ENCODE measurements around the gene ATRN.
"Not testable (repeated sequence)": the region's sequence is repeated elsewhere in the genome, so short reads cannot be mapped to it uniquely, and the experiment has no call there.

Gene ATRN

DNA sequence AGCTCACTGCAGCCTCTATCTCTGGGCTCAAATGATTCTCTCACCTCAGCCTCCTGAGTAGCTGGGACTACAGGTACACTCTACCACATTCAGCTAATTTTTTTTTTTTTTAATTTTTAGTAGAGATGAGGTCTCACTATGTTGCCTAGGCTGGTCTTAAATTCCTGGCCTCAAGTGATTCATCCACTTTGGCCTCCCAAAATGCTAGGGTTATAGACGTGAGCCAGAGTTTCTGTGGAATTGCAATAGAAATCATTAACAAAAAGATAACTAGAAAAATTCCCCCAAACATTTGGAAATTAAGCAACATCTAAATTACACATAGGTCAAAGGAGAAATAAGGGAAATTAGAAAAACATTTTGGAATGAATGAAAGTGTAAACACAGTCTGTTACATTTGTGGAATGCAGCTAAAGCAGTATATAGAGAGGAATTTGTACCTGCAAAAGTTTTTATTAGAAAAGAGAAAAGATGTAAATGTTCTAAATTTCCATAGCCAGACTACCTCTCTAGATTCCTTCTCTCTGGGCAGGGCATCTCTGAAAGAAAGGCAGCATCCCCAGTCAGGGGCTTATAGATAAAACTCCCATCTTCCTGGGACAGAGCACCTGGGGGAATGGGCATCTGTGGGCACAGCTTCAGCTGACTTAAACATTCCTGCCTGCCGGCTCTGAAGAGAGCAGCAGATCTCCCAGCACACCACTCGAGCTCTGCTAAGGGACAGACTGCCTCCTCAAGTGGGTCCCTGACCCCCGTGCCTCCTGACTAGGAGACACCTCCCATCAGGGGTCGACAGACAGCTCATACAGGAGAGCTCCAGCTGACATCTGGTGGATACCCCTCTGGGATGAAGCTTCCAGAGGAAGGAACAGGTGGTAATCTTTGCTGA is 51.3 kb downstream of the ATRN start:
- no peak for DNase-seq

DNA sequence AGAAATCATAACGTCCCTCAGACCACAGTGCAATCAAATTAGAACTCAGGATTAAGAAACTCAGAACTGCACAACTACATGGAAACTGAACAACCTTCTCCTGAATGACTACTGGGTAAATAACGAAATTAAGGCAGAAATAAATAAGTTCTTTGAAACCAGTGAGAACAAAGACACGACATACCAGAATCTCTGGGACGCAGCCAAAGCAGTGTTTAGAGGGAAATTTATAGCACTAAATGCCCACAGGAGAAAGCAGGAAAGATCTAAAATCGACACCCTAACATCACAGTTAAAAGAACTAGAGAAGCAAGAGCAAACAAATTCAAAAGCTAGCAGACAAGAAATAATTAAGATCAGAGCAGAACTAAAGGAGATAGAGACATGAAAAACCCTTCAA is 53.9 kb downstream of the ATRN start:
- not testable (repeated sequence) for DNase-seq

DNA sequence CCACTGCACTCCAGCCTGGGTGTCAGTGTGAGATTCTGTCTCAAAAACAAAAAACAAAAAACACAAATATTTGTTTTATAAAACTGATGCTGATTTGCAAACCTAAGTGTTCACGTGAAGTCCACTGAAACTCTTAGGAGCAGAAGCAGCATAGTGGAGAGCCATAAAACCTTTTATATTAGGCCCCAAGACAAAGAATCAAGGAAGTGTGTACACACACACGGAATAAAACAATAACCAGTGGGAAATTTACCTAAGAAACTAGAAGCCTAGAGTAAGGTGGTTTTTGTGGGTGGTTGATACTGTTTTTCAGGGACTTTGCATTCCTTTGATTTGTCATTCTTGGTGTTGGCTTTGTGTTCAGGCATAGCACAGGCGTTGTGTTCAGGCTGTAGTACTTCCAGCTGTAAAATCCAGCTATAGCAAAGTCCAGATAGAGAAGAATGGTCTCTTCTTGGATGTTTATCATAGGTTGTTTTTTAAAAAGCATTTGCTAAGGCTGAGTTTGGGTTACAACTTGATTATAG is 61.3 kb downstream of the ATRN start:
- DNase-seq: no peak

DNA sequence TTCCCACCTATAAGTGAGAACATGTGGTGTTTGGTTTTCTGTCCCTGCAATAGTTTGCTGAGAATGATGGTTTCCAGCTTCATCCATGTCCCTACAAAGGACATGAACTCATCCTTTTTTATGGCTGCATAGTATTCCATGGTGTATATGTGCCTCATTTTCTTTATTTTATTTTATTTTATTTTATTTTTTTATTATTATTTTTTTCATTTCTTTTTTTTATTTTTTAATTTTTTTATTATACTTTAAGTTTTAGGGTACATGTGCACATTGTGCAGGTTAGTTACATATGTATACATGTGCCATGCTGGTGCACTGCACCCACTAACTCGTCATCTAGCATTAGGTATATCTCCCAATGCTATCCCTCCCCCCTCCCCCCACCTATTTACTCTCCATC is 66.9 kb downstream of the ATRN start:
- DNase-seq: not testable (repeated sequence)

DNA sequence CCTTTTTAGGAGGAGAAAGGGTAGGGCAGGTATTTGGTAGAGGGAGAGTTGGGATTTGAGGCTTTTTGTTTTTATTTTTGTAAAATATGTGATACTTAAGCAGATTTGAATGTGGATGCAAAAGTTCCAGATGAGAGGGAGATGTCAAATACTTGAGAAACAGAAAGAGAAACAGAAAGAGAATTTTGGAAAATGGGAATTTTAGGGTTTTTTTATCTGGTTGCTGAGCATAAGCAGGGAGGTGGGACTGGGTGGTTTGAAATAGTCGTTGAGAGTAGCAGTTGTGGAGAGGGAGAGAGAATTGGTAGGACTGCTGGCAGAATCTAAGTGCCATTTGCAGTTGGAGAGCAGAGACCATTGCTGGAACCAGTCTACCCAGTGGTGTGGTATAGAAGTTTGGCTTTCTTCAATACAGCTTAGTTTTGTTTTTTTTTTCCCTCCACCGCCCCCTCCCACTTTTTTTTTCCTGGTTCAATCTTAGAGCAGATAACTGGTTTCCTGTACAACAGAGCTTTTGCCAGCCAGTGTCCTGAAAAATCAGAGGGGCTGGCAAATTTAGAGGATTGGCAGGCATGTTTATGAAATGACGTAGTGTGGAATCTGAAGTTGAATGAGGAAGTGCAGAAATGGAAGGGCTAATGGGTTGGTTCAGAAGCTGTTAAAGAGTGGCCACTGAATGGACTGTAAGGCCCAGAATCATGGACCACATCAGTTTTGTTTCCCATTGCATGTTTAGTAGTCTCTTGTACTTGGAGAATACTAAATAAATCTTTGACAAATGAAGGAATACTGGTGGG is 68.7 kb downstream of the ATRN start:
- DNase-seq: no peak

DNA sequence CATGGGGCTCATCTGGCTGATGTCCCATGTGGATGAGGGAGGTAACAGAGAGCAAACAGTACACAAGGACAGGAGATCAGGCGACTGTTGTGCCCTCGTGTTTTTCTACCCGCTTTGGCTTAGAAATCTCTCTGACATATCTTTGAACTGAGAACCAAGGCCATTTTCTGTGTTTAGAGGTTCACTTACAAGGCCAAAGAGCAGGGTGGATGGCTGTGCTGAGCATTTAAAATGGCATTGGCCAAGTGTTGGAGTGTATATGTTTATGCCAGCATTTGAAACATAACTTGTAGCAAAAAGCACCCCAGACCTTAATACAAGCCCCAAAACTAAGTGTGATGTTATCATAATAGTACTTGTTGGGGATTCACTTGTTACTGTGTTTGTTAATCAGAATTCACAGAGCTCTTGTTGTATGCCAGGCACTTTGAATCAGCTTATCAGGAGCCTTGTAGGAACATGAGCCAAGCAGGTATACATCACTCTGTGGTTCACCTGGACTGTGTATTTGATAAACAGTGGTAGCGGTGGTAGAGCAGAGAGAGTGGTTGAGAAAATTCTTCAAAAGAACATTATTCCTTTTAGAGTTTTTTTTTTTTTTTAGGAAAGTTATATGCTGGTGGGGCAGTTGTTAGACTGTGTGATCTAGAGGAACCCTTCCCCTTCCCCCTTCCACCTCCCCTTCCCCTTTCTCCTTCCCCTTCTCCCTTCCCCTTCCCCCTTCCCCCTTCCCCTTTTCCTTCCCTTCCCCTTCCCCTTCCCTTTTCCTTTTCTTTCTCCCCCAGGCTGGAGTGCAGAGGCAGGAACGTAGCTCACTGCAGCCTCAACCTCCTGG is 71.3 kb downstream of the ATRN start:
- DNase-seq: no peak

DNA sequence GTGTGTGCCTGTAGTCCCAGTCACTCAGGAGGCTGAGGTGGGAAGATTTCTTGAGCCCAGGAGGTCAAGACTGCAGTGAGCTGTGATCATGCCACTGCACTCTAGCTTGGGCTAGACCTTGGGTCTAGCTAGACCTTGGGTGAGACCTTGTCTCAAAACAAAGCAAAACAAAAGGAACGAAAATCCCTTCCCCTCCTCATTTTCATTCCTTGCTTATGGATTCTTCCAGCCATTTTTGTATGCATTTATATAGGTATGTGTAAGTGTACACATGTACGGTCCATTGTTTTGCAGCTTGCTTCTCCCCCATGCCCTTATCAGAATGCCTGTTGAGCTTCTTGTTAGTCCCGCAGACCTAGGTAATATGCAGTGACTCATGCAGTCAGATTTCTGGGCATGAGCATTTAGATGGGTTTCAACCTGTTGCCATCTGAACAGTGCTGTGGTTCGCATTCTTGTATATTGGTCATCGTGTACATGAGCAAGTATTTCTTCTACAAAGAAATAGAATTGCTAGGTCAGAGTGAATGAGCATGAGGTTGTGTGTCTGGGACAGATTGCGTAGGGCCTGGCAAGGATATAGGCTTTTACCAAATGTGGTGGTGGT is 73.2 kb downstream of the ATRN start:
- DNase-seq: no peak

DNA sequence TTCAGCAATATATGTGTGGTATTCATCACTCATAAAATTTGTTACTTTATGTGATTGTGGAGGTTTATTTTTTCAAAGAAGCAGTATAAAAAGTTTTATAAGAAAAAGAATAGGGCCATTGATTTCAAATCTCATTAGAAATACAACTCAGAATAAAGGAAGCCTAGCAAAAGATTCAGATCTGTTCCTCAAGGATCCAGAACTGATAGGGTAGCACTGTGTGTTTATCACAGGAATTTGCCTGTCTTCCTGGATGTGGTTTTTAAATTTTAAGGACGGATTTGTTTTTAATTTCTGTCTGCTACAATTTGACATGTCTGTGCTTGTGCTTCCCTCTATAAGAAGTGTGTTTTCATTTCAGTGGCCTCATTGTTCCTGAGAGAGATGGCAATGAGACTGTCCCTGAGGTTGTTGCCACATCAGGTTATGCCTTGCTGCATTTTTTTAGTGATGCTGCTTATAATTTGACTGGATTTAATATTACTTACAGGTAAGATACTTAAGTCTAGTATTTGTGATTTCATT is 74.6 kb downstream of the ATRN start:
- DNase-seq: no peak

DNA sequence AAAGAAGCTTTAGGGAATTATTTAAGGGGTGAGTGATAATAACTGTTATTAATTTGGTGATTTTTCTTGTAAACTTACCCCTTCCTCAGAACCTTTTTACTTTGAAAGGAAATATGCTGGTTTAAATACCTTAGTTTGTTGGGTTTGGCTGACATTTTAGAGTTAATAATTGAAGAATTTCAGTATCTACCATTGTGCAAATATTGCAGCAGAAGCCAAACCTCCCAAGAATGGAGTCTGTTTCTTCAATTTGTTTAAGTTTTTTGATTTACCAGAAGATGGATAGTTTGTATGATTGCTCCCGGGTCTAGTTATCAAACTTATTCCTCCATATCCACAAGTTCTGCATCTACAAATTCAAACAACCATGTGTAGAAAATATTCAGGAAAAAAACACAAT is 77.1 kb downstream of the ATRN start:
- DNase-seq: no peak

DNA sequence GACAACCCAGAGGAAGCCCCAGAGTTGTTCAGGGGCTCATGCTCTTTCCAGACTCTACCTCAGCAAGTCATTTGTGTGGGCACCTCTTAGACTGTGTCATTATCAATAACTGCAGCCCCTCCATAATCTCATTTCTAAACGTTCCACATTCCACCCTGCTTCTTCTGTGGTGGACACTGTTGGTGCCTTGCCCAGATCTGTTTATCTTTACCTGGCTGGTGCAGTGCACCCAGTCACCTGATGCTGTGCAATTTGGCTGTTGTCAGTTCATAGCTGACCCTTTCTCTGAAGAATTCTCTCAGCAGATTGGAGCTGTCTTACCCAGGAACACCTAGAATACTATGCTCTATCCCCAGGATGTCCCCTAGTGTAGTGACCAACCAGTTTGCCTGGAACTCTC is 80.0 kb downstream of the ATRN start:
- no peak for DNase-seq

DNA sequence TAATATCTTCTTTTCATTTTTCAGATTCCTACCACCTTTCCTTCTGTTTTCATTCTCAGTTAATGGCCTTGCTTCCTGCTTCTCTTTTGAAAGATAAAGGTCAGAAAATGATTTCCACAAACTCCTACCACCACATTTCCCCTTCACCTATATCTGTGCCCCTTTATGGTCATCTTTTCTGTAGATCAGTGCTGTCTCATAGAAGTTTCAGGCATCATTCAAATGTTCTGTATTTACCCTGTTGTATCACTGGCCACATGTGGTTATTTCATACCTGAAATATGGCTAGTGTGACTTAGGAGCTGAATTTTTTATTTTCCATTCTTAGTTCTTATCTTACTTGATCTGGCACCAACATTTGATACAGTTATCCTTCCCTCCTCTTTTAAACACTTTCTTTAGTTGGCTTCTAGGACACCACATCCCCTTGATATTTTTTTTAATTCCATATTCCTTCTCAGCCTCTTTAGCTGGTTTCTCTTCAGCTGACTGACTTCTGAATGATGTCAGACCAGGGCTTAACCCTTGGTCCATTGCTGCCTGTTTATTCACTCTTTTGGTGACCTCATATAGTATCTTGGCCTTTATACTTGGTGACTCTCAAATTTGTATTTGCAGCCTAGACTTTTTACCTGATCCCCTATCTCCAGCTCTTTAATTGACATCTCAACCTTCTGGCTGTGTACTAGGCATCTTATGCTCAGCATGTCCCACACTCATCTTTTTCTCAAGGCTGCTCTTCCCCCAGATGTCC is 81.0 kb downstream of the ATRN start:
- no peak for DNase-seq

DNA sequence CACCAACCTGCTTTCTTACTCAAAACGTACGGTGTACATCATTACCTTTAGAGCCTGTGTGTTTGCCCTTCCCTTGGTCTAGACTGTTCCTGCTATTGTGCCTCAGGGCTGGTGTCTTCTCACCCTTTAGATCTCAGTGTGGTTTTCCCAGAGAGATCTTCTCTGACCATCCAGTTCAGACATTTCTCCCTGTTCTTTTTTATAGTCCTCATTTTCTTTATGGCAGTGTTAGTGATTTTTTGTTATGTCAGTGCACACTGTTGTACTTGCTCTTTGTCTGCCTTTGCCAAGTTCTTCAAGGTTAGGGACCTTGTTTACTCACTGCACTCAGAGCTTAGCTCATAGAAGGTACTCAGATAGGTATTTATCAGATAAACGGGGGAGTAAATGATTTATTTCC is 82.8 kb downstream of the ATRN start:
- no peak for DNase-seq

DNA sequence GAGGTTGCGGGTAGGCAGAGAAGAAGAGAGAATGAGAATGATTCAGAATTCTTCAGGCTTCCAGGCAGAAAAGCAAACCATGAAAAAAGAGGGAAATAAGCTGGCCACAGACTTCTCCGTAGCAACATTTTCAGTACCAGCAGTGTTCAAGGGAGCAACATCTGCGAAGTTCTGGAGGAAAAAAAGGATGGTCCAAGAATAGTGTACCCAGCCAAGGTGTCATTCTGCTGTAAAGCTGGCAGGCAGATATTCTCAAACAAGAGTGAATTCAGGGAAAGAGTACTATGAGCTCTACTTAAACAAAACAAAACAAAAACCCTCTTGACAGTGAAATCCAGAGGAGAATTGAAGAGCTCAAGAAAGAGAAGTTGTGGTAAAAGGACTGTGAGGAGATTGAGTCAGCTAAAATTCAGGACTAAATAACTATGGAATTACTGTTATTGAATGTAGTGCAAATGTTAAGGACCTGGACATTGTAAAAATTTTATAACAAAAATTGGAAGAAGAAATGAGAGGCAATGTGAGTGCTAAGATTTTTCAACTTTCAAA is 86.5 kb downstream of the ATRN start:
- peak; percentile 4 to 48 for DNase-seq

DNA sequence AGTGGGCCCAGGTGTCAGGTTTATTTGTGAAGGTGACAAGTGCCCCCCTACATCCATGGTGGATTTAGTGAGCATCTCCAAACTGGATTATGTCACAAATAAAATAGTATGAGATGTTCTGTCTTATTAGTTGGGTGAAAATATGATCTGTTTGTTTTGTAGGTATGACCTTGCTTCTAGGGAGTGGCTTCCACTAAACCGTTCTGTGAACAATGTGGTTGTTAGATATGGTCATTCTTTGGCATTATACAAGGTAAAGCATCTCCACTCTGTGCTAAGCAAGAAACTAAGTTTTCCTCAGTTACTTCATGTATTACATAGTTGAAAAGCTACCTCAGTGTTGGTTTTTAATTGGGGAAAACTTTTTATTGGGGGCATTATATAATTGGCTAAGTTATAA is 88.4 kb downstream of the ATRN start:
- DNase-seq: no peak

DNA sequence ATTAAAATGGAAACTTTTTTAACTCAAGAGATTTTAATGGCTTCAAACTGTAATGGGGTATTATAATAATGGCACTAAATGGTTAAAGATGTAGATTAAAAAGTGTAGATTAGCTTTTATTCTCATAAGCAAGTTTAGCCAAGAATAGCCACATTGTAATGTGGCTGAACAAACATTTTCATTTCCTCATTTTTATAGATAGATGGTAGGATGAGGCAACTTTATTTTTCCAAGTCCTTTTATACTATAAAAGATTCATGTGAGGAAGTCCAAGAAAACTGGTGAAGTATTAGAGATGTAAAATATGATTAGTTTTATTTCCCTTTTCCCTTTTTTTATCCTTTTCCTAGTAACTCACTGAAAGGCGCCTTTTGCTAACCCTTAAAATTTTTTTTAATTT is 88.8 kb downstream of the ATRN start:
- DNase-seq: peak in 1 of 2 donors; percentile 61

DNA sequence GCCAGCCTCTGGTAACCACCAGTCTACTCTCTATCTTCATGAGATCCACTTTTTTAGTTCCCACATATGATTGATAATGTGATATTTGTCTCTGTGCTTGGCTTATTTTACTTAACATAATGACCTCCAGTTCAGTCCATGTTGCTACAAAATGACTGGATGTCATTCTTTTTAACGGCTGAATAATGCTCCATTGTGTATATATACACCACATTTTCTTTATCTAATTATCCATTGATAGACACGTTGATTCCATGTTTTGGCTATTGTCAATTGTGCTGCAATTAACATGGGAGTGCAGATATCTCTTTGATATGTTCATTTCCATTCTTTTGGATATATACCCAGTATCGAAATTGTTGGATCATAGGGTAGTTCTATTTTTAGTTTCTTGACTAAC is 89.3 kb downstream of the ATRN start:
- DNase-seq: no peak

DNA sequence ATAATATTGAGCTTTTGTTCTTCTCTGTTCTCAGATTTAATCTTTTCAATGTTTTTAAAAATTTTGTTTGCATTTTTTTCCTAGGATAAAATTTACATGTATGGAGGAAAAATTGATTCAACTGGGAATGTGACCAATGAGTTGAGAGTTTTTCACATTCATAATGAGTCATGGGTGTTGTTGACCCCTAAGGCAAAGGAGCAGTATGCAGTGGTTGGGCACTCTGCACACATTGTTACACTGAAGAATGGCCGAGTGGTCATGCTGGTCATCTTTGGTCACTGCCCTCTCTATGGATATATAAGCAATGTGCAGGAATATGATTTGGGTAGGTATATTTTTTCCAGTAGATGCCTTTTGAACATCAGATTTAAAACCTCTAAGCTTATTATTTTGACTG is 89.8 kb downstream of the ATRN start:
- no peak for DNase-seq

DNA sequence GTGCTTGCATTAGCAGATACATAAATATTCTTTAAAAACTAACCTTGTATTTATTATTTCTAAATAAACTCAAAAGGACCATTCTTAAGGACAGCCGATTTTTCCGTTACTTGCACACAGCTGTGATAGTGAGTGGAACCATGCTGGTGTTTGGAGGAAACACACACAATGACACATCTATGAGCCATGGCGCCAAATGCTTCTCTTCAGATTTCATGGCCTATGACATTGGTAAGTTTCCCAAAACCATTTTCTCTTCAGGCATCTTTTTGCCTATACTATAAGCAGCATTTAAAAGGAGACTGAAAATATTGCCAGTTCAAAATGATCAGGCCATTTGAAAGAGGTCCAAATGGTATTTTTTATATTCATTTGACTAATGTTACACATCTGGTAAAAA is 92.3 kb downstream of the ATRN start:
- no peak for DNase-seq

DNA sequence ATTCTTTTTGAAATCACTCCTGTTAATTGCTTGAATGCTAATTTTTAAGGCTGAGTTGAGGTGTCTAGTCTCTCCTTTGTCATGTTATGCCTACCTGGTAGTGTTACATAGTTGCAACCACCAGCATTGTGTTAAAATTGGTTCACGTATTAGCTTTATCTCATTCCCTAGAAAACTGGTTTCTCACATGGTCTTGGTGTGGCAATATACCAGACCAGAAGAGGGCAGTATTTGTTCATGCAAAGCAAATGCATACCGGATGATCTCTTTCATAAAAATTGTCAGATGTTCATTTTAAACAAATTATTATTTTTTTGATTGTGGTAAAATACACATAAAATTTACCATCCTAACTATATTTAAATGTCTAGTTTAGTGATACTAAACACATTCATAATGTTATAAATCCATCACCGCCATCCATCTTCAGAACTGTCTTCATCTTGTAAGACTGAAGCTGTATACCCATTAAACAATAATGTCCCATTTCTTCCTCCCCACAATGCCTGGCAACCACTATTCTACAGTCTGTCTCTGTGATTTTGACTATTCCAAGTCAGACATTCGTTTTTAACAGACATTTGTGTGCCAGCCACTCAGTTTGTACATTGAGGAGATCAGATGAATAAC is 92.8 kb downstream of the ATRN start:
- DNase-seq: peak; percentile 20 to 48

DNA sequence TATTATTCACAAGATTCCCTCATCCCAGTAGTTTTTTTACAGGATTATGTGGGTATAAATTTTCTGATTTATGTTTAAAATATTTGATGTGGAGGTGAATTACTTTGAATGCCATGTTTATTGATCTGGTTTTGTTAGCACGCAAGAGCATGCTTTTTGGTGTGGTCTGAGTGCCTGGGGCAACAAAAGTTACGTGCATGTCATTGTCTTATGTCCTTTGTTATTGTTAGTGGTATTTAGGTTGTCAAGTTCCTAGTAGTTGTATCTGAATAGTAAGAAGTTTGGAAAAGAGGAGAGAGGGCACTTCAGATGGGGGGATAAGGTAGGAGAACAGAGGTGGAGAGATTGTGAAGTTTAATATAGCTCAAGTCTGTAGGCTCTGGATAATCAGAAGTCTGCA is 95.0 kb downstream of the ATRN start:
- DNase-seq: no peak

DNA sequence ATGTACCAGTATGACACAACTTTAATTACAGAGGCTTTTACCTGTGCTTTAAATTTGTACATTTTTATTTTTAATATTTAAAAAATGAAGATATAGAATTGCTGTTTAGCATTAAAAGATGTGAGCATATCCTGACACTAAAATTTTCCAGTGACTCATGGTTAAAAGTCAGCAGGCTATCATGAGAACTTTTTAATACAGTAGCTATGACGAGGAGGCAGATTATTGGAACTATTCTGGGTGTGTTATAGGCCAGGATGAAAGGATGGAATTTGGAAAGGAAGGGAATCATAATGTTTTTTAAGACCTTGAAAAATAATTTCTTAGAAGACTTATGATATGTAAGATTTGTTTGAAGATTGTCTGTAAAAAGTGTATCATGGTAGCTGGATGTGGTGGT is 101.3 kb downstream of the ATRN start:
- no peak for DNase-seq
